ENCODE data around the gene PIP5K1A.

Gene PIP5K1A

GRCh38 chr1:151198254-151199127 lies at the start of gene PIP5K1A:
PIP5K1A (plus strand) TSS chr1:151198552; CDS start chr1:151198997, 445 bp downstream.
- Mint-ChIP-seq H3K4me3 (peak within 1 kb of the TSS; percentile 92), H3K27me3 (no peaks in the 10 kb centered on the region), H3K36me3 (ENCODE audit: low read depth) (peaks cover 41% of the 10 kb centered on the region), H3K9me3 (no peaks in the 10 kb centered on the region), H3K4me1 (ENCODE audit: low read depth) (peaks cover 41% of the 10 kb centered on the region), H3K27ac (peak within 1 kb of the TSS; percentile 98)
- peak; percentile 96 for DNase-seq

GRCh38 chr1:151156515-151156819 lies 41.9 kb upstream of the PIP5K1A start, which contains the start of gene TNFAIP8L2:
TNFAIP8L2 (plus strand) TSS chr1:151156649; CDS start chr1:151158698, 2,049 bp downstream.
- peak; percentile 83 for DNase-seq
- Mint-ChIP-seq H3K27ac (peak within 1 kb of the TSS; percentile 97), H3K4me1 (ENCODE audit: low read depth) (peaks cover 43% of the 10 kb centered on the region)

GRCh38 chr1:151157067-151157531 lies 41.3 kb upstream of the PIP5K1A start:
- H3K27me3 Mint-ChIP-seq, result no peaks in the 10 kb centered on the region
- peaks cover 49% of the 10 kb centered on the region for H3K4me1 Mint-ChIP-seq (ENCODE audit: low read depth)
- no peaks in the 10 kb centered on the region for H3K9me3 Mint-ChIP-seq
- peak overlapping the region; percentile 97 for H3K27ac Mint-ChIP-seq
- DNase-seq, result peak; percentile 72
- peaks cover 55% of the 10 kb centered on the region for H3K36me3 Mint-ChIP-seq (ENCODE audit: low read depth)
- H3K4me3 Mint-ChIP-seq, result peak overlapping the region; percentile 91

More at GRCh38 chr1:151156515-151156819, 41.9 kb upstream of the PIP5K1A start, which contains the start of gene TNFAIP8L2:
- Mint-ChIP-seq H3K9me3 (no peaks in the 10 kb centered on the region), H3K4me3 (peak within 1 kb of the TSS; percentile 91), H3K27me3 (no peaks in the 10 kb centered on the region), H3K36me3 (ENCODE audit: low read depth) (peaks cover 48% of the 10 kb centered on the region)

- Mint-ChIP-seq H3K4me1 (ENCODE audit: low read depth) (peaks cover 57% of the 10 kb centered on the region), H3K27me3 (no peaks in the 10 kb centered on the region), H3K9me3 (no peaks in the 10 kb centered on the region), H3K27ac (peak overlapping the region; percentile 97), H3K36me3 (ENCODE audit: low read depth) (peaks cover 58% of the 10 kb centered on the region), H3K4me3 (peak overlapping the region; percentile 91)
- peak; percentile 79 for DNase-seq
These were observed 40.0 kb upstream of the PIP5K1A start for GRCh38 chr1:151158326-151158725.

GRCh38 chr1:151158751-151159251 lies 39.6 kb upstream of the PIP5K1A start:
- Mint-ChIP-seq H3K9me3 (no peaks in the 10 kb centered on the region), H3K27ac (peak overlapping the region; percentile 97), H3K36me3 (ENCODE audit: low read depth) (peaks cover 58% of the 10 kb centered on the region), H3K4me3 (peak overlapping the region; percentile 91), H3K27me3 (no peaks in the 10 kb centered on the region), H3K4me1 (ENCODE audit: low read depth) (peaks cover 57% of the 10 kb centered on the region)
- DNase-seq, result peak; percentile 52

GRCh38 chr1:151159373-151159772 lies 39.0 kb upstream of the PIP5K1A start:
- Mint-ChIP-seq H3K4me3 (peak overlapping the region; percentile 91), H3K9me3 (no peaks in the 10 kb centered on the region), H3K4me1 (ENCODE audit: low read depth) (peaks cover 61% of the 10 kb centered on the region), H3K36me3 (ENCODE audit: low read depth) (peaks cover 61% of the 10 kb centered on the region), H3K27ac (peak overlapping the region; percentile 97), H3K27me3 (no peaks in the 10 kb centered on the region)
- no peak for DNase-seq

- Mint-ChIP-seq H3K9me3 (no peaks in the 10 kb centered on the region), H3K27me3 (no peaks in the 10 kb centered on the region), H3K27ac (peak overlapping the region; percentile 98), H3K4me3 (peak overlapping the region; percentile 95), H3K36me3 (ENCODE audit: low read depth) (peaks cover 73% of the 10 kb centered on the region), H3K4me1 (ENCODE audit: low read depth) (peaks cover 67% of the 10 kb centered on the region)
- no peak for DNase-seq
These were observed 33.5 kb upstream of the PIP5K1A start for GRCh38 chr1:151164732-151165280.

- Mint-ChIP-seq H3K4me3 (peak overlapping the region; percentile 95), H3K36me3 (ENCODE audit: low read depth) (peaks cover 74% of the 10 kb centered on the region), H3K27me3 (no peaks in the 10 kb centered on the region), H3K27ac (peak overlapping the region; percentile 98), H3K4me1 (ENCODE audit: low read depth) (peaks cover 63% of the 10 kb centered on the region), H3K9me3 (no peaks in the 10 kb centered on the region)
- peak; percentile 46 for DNase-seq
These were observed 33.0 kb upstream of the PIP5K1A start for GRCh38 chr1:151165281-151165737.

GRCh38 chr1:151165738-151166504 lies 32.4 kb upstream of the PIP5K1A start, which contains the start of the genes LYSMD1 and SCNM1:
LYSMD1 (minus strand) TSS chr1:151165902; CDS start chr1:151165258, 644 bp downstream.
SCNM1 (plus strand) TSS chr1:151166144; CDS start chr1:151166153, 9 bp downstream.
- Mint-ChIP-seq H3K9me3 (no peaks in the 10 kb centered on the region), H3K27me3 (no peaks in the 10 kb centered on the region), H3K4me3 (peak within 1 kb of the TSS; percentile 95)

GRCh38 chr1:151166505-151166956 lies 31.8 kb upstream of the PIP5K1A start:
- Mint-ChIP-seq H3K4me3 (peak overlapping the region; percentile 95), H3K36me3 (ENCODE audit: low read depth) (peaks cover 75% of the 10 kb centered on the region), H3K27ac (peak overlapping the region; percentile 98), H3K9me3 (no peaks in the 10 kb centered on the region), H3K4me1 (ENCODE audit: low read depth) (peaks cover 53% of the 10 kb centered on the region), H3K27me3 (no peaks in the 10 kb centered on the region)
- no peak for DNase-seq

More at GRCh38 chr1:151165738-151166504, 32.4 kb upstream of the PIP5K1A start, which contains the start of the genes LYSMD1 and SCNM1:
- Mint-ChIP-seq H3K36me3 (ENCODE audit: low read depth) (peaks cover 74% of the 10 kb centered on the region), H3K27ac (peak within 1 kb of the TSS; percentile 98), H3K4me1 (ENCODE audit: low read depth) (peaks cover 57% of the 10 kb centered on the region)
- DNase-seq, result peak; percentile 93

- H3K27me3 Mint-ChIP-seq, result no peaks in the 10 kb centered on the region
- H3K4me3 Mint-ChIP-seq, result peak overlapping the region; percentile 95
- peak overlapping the region; percentile 98 for H3K27ac Mint-ChIP-seq
- H3K36me3 Mint-ChIP-seq (ENCODE audit: low read depth), result peaks cover 75% of the 10 kb centered on the region
- no peaks in the 10 kb centered on the region for H3K9me3 Mint-ChIP-seq
- H3K4me1 Mint-ChIP-seq (ENCODE audit: low read depth), result peaks cover 47% of the 10 kb centered on the region
- no peak for DNase-seq
These were observed 31.2 kb upstream of the PIP5K1A start for GRCh38 chr1:151167116-151167515.

GRCh38 chr1:151171190-151171589 lies 27.2 kb upstream of the PIP5K1A start:
- Mint-ChIP-seq H3K27me3 (no peaks in the 10 kb centered on the region), H3K27ac (peak overlapping the region; percentile 41), H3K4me3 (no peak overlapping the region)

GRCh38 chr1:151175041-151175741 lies 23.2 kb upstream of the PIP5K1A start:
- Mint-ChIP-seq H3K4me3 (no peak overlapping the region), H3K9me3 (no peaks in the 10 kb centered on the region), H3K27me3 (no peaks in the 10 kb centered on the region), H3K36me3 (ENCODE audit: low read depth) (peaks cover 87% of the 10 kb centered on the region), H3K4me1 (ENCODE audit: low read depth) (no peaks in the 10 kb centered on the region), H3K27ac (peak overlapping the region; percentile 75)
- no peak for DNase-seq

More at GRCh38 chr1:151171190-151171589, 27.2 kb upstream of the PIP5K1A start:
- Mint-ChIP-seq H3K4me1 (ENCODE audit: low read depth) (peaks cover 19% of the 10 kb centered on the region), H3K9me3 (no peaks in the 10 kb centered on the region), H3K36me3 (ENCODE audit: low read depth) (peaks cover 89% of the 10 kb centered on the region)
- DNase-seq, result no peak

Measured in activated T-cell treated with anti-CD3 and anti-CD28 coated beads, Interleukin-2, amount 50 U/mL, for 24 hours (primary cell).